ENCODE results near the gene TXNL4B. TPM values are rescaled to one million over a fixed set of nuclear protein-coding genes. Genes with fewer than 3 reads are reported as not detected.
A peak's percentile ranks its signal among the peaks of the same experiment; 100 is the strongest.
"Not testable (repeated sequence)": the region's sequence is repeated elsewhere in the genome, so short reads cannot be mapped to it uniquely, and the experiment has no call there.

The TXNL4B gene
- total and polyA plus RNA-seq, 4 donors: 5.0 to 11.6 (median 7.5) TPM

DNA sequence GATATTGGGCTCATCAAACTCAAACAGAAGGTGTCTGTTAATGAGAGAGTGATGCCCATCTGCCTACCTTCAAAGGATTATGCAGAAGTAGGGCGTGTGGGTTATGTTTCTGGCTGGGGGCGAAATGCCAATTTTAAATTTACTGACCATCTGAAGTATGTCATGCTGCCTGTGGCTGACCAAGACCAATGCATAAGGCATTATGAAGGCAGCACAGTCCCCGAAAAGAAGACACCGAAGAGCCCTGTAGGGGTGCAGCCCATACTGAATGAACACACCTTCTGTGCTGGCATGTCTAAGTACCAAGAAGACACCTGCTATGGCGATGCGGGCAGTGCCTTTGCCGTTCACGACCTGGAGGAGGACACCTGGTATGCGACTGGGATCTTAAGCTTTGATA lies 33.0 kb downstream of the TXNL4B start:
- no peak for DNase-seq (ENCODE audit: low spot score)
- Histone ChIP-seq H3K27ac (ENCODE audit: low read depth in 1 of 2, low read length in 2 of 2) (no peak overlapping the region), H3K4me3 (ENCODE audit: low read depth in 1 of 3, low read length in 3 of 3) (no peak overlapping the region), H3K4me1 (ENCODE audit: control insufficient read depth in 4 of 4, insufficient read depth in 4 of 4, low read length in 3 of 4) (peaks cover 1 to 20% (median 13%) of the 10 kb centered on the region in 4 donors), H3K36me3 (ENCODE audit: control insufficient read depth in 4 of 4, insufficient read depth in 3 of 4, low read depth in 1 of 4, low read length in 3 of 4) (peaks cover 2 to 11% (median 8%) of the 10 kb centered on the region in 4 donors), H3K27me3 (ENCODE audit: control insufficient read depth in 4 of 4, insufficient read depth in 4 of 4, low read length in 3 of 4) (no peaks in the 10 kb centered on the region), H3K9me3 (ENCODE audit: control insufficient read depth in 4 of 4, low read length in 3 of 4) (no peaks in the 10 kb centered on the region), H3K9ac (ENCODE audit: low read depth in 1 of 2, low read length in 2 of 2) (no peak overlapping the region)
- TF ChIP-seq YY1 (IDR thresholded peaks at IDR 0.05): no peak
- TF ChIP-seq SP1 (IDR thresholded peaks at IDR 0.05): no peak
- TF ChIP-seq HNF4A (conservative IDR thresholded peaks at IDR 0.05): peak in 1 of 2 donors; percentile 2
- no peak for TF ChIP-seq NR2F2 (IDR thresholded peaks at IDR 0.05)
- TF ChIP-seq HNF4G (IDR thresholded peaks at IDR 0.05): no peak
- no peak for TF ChIP-seq GABPA (IDR thresholded peaks at IDR 0.05 in 1 of 2, conservative IDR thresholded peaks at IDR 0.05 in 1 of 2)
- no peak for TF ChIP-seq TAF1 (conservative IDR thresholded peaks at IDR 0.05)
- no peak for TF ChIP-seq RXRA (IDR thresholded peaks at IDR 0.05)
- WGBS: 58% methylated on average over 9 of the region's 9 CpGs

DNA sequence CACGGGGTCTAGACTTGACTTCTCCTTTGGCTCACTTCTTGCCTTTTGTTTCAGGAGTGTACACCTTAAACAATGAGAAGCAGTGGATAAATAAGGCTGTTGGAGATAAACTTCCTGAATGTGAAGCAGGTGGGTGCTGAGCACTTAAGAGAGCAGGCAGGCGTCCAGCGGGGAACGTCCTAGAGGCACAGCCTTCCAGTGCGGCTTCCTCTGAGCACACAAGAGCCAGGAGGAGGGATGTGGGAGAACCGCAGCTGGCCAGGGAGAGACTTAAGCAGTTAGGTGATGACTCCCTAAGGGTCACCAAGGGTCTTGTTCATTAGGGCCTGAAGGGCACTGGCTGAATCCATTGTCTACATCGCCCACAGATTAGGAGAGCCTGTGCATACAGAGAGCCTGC lies 34.4 kb downstream of the TXNL4B start:
- H3K27ac ChIP-seq (ENCODE audit: low read depth in 1 of 2, low read length in 2 of 2): not testable (repeated sequence)

DNA sequence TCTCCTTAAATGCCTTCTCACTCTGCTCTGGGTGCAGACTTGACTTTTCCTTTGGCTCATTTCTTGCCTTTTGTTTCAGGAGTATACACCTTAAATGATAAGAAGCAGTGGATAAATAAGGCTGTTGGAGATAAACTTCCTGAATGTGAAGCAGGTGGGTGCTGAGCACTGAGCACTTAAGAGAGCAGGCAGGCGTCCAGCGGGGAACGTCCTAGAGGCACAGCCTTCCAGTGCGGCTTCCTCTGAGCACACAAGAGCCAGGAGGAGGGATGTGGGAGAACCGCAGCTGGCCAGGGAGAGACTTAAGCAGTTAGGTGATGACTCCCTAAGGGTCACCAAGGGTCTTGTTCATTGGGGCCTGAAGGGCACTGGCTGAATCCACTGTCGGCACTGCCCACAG lies 36.1 kb downstream of the TXNL4B start:
- Histone ChIP-seq H3K4me1 (ENCODE audit: control insufficient read depth in 4 of 4, insufficient read depth in 4 of 4, low read length in 3 of 4) (peaks cover 6 to 20% (median 17%) of the 10 kb centered on the region in 4 donors), H3K36me3 (ENCODE audit: control insufficient read depth in 4 of 4, insufficient read depth in 3 of 4, low read depth in 1 of 4, low read length in 3 of 4) (peaks cover 2 to 11% (median 9%) of the 10 kb centered on the region in 4 donors)
- not testable (repeated sequence) for H3K27ac ChIP-seq (ENCODE audit: low read depth in 1 of 2, low read length in 2 of 2); H3K27me3 ChIP-seq (ENCODE audit: control insufficient read depth in 4 of 4, insufficient read depth in 4 of 4, low read length in 3 of 4); DNase-seq (ENCODE audit: low spot score); H3K9me3 ChIP-seq (ENCODE audit: control insufficient read depth in 4 of 4, low read length in 3 of 4); H3K4me3 ChIP-seq (ENCODE audit: low read depth in 1 of 3, low read length in 3 of 3); H3K9ac ChIP-seq (ENCODE audit: low read depth in 1 of 2, low read length in 2 of 2)
- WGBS: 43% methylated on average over 1 of the region's 6 CpGs

More for the DNA sequence above, 34.4 kb downstream of the TXNL4B start:
- DNase-seq (ENCODE audit: low spot score); H3K4me1 ChIP-seq (ENCODE audit: control insufficient read depth in 4 of 4, insufficient read depth in 4 of 4, low read length in 3 of 4); H3K9me3 ChIP-seq (ENCODE audit: control insufficient read depth in 4 of 4, low read length in 3 of 4); H3K9ac ChIP-seq (ENCODE audit: low read depth in 1 of 2, low read length in 2 of 2); H3K27me3 ChIP-seq (ENCODE audit: control insufficient read depth in 4 of 4, insufficient read depth in 4 of 4, low read length in 3 of 4): not testable (repeated sequence)
- 51% methylated on average over 7 of the region's 7 CpGs for WGBS
- H3K36me3 ChIP-seq (ENCODE audit: control insufficient read depth in 4 of 4, insufficient read depth in 3 of 4, low read depth in 1 of 4, low read length in 3 of 4): peaks cover 2 to 11% (median 9%) of the 10 kb centered on the region in 4 donors
- peak overlapping the region in 1 of 3 donors; percentile 33 for H3K4me3 ChIP-seq (ENCODE audit: low read depth in 1 of 3, low read length in 3 of 3)

DNA sequence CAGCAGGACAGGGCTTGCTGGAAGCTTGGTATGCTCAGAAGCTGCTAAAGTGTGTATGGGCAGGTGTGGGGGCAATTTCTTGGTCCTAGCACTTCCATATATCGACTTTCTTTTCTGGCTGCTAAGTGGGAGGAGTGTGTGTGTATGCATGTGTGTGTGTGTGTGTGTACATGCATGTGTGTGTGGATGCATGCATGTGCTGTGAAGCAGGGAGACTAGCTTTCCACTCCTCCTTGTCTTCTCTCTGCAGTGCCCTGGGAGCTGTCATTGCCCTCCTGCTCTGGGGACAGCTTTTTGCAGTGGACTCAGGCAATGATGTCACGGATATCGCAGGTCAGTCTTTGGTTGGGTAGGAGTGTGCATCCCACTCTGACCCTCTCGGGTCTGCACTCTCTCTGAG lies 37.5 kb downstream of the TXNL4B start:
- Histone ChIP-seq H3K9me3 (ENCODE audit: control insufficient read depth in 4 of 4, low read length in 3 of 4) (no peaks in the 10 kb centered on the region), H3K4me1 (ENCODE audit: control insufficient read depth in 4 of 4, insufficient read depth in 4 of 4, low read length in 3 of 4) (peaks cover 5 to 30% (median 27%) of the 10 kb centered on the region in 4 donors), H3K4me3 (ENCODE audit: low read depth in 1 of 3, low read length in 3 of 3) (peak overlapping the region; percentile 39 to 78 (median 70)), H3K36me3 (ENCODE audit: control insufficient read depth in 4 of 4, insufficient read depth in 3 of 4, low read depth in 1 of 4, low read length in 3 of 4) (peaks cover 2 to 11% (median 9%) of the 10 kb centered on the region in 4 donors), H3K27me3 (ENCODE audit: control insufficient read depth in 4 of 4, insufficient read depth in 4 of 4, low read length in 3 of 4) (no peaks in the 10 kb centered on the region), H3K9ac (ENCODE audit: low read depth in 1 of 2, low read length in 2 of 2) (peak overlapping the region; percentile 63 to 78), H3K27ac (ENCODE audit: low read depth in 1 of 2, low read length in 2 of 2) (peak overlapping the region; percentile 64 to 65)
- TF ChIP-seq HNF4A (conservative IDR thresholded peaks at IDR 0.05) (no peak), JUND (IDR thresholded peaks at IDR 0.05) (no peak)
- TF ChIP-seq, protein P1, sequence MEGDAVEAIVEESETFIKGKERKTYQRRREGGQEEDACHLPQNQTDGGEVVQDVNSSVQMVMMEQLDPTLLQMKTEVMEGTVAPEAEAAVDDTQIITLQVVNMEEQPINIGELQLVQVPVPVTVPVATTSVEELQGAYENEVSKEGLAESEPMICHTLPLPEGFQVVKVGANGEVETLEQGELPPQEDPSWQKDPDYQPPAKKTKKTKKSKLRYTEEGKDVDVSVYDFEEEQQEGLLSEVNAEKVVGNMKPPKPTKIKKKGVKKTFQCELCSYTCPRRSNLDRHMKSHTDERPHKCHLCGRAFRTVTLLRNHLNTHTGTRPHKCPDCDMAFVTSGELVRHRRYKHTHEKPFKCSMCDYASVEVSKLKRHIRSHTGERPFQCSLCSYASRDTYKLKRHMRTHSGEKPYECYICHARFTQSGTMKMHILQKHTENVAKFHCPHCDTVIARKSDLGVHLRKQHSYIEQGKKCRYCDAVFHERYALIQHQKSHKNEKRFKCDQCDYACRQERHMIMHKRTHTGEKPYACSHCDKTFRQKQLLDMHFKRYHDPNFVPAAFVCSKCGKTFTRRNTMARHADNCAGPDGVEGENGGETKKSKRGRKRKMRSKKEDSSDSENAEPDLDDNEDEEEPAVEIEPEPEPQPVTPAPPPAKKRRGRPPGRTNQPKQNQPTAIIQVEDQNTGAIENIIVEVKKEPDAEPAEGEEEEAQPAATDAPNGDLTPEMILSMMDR (IDR thresholded peaks at IDR 0.05; ENCODE audit: low read depth, low read length, missing input control): no peak
- no peak for DNase-seq (ENCODE audit: low spot score)
- 36% methylated on average over 4 of the region's 4 CpGs for WGBS
